Nephron (organoid): ENCODE data around the gene SKP2.
"Not testable (repeated sequence)": the region's sequence is repeated elsewhere in the genome, so short reads cannot be mapped to it uniquely, and the experiment has no call there.

Experiments
- H3K27ac Mint-ChIP-seq, 3 experiments: 2 replicates each; pipeline ENCODE4 v1.8.0; 2020; ENCODE audit warnings: mixed read lengths in 3 of 3, mild to moderate bottlenecking in 2 of 3, moderate library complexity in 1 of 3
- H3K27me3 Mint-ChIP-seq: 2 replicates; pipeline ENCODE4 v1.8.0; 2021; ENCODE audit warnings: low read depth, mild to moderate bottlenecking, moderate library complexity, mixed read lengths
- H3K36me3 Mint-ChIP-seq: 2 replicates; pipeline ENCODE4 v1.8.0; 2020; ENCODE audit warnings: low read depth, mixed read lengths
- H3K4me1 Mint-ChIP-seq: 2 replicates; pipeline ENCODE4 v1.8.0; 2020; ENCODE audit warnings: mixed read lengths
- H3K4me3 Mint-ChIP-seq, 3 experiments: 2 replicates each; pipeline ENCODE4 v1.8.0; 2020; ENCODE audit warnings: mild to moderate bottlenecking in 3 of 3, mixed read lengths in 3 of 3, moderate library complexity in 2 of 3
- H3K9me3 Mint-ChIP-seq: 2 replicates; pipeline ENCODE4 v1.8.0; 2020; ENCODE audit warnings: mixed read lengths
- TF ChIP-seq, protein P1 (sequence below), 3 experiments: fragments of 200-600 bp; sonication (generic); IDR thresholded peaks; one replicate each; pipeline ENCODE4 v1.5.0; 2021; ENCODE audit warnings: antibody characterized with exemption in 3 of 3; ENCODE audit not compliant: unreplicated experiment in 3 of 3

Gene SKP2

DNA sequence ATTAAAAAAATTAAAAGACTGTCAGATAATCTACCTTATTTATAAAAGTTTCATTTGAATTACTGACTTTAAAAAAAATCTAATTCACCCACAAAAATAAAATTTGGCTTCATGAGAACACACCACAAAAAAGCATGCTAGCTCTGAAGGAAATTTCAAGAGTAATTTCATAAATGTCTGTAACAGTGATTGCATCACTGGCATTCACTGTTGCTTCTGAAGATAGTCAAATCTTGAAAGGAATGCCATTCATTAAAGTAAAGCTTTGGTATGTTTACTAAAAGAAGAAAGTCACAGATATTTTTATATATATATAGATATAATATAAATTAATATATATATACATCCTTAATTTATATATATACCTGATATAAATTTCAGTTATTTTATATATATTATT lies 46.4 kb downstream of the SKP2 start:
- H3K27me3 Mint-ChIP-seq: no peaks in the 10 kb centered on the region
- H3K27ac Mint-ChIP-seq: no peak overlapping the region
- TF ChIP-seq, protein P1, sequence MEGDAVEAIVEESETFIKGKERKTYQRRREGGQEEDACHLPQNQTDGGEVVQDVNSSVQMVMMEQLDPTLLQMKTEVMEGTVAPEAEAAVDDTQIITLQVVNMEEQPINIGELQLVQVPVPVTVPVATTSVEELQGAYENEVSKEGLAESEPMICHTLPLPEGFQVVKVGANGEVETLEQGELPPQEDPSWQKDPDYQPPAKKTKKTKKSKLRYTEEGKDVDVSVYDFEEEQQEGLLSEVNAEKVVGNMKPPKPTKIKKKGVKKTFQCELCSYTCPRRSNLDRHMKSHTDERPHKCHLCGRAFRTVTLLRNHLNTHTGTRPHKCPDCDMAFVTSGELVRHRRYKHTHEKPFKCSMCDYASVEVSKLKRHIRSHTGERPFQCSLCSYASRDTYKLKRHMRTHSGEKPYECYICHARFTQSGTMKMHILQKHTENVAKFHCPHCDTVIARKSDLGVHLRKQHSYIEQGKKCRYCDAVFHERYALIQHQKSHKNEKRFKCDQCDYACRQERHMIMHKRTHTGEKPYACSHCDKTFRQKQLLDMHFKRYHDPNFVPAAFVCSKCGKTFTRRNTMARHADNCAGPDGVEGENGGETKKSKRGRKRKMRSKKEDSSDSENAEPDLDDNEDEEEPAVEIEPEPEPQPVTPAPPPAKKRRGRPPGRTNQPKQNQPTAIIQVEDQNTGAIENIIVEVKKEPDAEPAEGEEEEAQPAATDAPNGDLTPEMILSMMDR (IDR thresholded peaks at IDR 0.05; ENCODE audit: unreplicated experiment in 3 of 3): no peak
- H3K4me3 Mint-ChIP-seq: no peak overlapping the region
- peaks cover 62% of the 10 kb centered on the region for H3K36me3 Mint-ChIP-seq
- no peaks in the 10 kb centered on the region for H3K9me3 Mint-ChIP-seq
- no peaks in the 10 kb centered on the region for H3K4me1 Mint-ChIP-seq

DNA sequence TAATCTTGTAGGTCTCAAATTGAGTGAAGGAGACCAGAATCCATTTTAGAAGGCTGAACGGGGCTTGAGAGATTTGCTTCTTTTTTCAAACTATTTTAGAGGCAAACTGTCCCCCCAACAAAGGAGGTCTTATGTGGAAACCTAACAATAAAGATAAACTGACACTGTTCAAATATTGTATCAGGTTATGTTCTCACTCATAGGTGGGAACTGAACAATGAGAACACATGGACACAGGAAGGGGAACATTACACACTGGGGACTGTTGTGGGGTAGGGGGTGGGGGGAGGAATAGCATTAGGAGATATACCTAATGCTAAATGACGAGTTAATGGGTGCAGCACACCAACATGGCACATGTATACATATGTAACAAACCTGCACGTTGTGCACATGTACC lies 46.9 kb downstream of the SKP2 start:
- H3K27ac Mint-ChIP-seq, H3K4me3 Mint-ChIP-seq: not testable (repeated sequence)

DNA sequence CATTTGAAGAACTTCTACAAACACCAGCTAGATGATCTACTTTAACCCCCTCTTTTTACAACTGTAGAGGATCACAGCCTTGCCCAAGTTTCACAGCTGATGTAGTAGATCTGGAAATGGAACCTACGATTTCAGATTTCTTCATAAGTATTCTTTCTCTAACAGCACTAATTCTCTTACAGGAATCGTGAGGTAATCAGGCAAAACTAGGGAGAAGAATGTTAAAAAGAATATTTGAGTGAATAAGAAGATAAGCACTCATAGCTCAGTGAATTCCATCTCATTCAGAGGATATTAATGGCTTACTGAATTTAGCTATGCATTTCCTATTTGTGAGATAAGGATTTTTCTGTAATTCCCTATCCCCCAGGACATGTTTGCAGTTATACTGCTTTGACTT lies 47.7 kb downstream of the SKP2 start:
- no peaks in the 10 kb centered on the region for H3K9me3 Mint-ChIP-seq
- H3K4me3 Mint-ChIP-seq: no peak overlapping the region
- TF ChIP-seq, protein P1 (IDR thresholded peaks at IDR 0.05; ENCODE audit: unreplicated experiment in 3 of 3): no peak
- H3K36me3 Mint-ChIP-seq: peaks cover 57% of the 10 kb centered on the region
- no peaks in the 10 kb centered on the region for H3K4me1 Mint-ChIP-seq
- no peaks in the 10 kb centered on the region for H3K27me3 Mint-ChIP-seq
- H3K27ac Mint-ChIP-seq: no peak overlapping the region

More for the DNA sequence above, 46.9 kb downstream of the SKP2 start:
- H3K4me1 Mint-ChIP-seq, H3K27me3 Mint-ChIP-seq, H3K9me3 Mint-ChIP-seq: not testable (repeated sequence)
- peaks cover 61% of the 10 kb centered on the region for H3K36me3 Mint-ChIP-seq

DNA sequence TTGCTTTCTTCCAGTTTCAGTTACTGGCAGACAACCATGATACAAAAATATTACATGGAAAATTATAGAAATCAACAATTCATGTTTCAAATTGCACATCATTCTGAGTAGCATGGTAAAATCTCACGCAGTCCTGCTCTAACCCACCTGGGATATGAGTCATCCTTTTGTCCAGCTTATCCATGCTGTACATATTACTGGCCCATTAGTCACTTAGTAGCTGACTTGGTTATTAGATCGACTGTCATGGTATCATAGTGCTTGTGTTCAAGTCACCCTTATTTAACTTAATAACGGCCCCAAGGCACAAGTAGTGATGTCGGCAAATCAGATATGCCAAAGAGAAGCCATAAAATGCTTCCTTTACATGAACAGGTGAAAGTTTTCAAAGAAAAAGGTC lies 48.6 kb downstream of the SKP2 start:
- no peak overlapping the region for H3K27ac Mint-ChIP-seq
- H3K36me3 Mint-ChIP-seq: peaks cover 57% of the 10 kb centered on the region
- TF ChIP-seq, protein P1 (IDR thresholded peaks at IDR 0.05; ENCODE audit: unreplicated experiment in 3 of 3): no peak
- H3K4me3 Mint-ChIP-seq: no peak overlapping the region
- H3K4me1 Mint-ChIP-seq: no peaks in the 10 kb centered on the region
- no peaks in the 10 kb centered on the region for H3K27me3 Mint-ChIP-seq
- H3K9me3 Mint-ChIP-seq: no peaks in the 10 kb centered on the region

DNA sequence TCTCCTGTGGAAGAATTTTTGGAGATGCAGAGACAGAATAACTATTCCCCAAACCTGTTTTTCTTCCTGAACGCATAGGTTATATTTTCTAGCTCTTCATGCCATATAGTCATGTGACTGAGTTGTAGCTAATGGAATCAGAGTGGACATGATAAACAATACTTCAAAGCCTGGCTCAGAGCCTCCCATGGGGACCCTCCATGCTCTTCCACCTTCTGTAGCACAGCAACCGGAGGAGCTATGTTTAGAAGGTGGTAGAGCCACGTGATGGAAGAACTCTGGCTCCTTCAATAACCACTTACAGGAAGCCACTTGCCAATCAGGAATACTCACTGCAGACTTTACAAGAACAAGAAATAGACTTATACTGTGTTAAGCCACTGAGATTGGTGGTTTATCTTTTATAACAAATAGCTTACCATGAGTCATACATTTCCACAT lies 50.6 kb downstream of the SKP2 start:
- H3K27me3 Mint-ChIP-seq: no peaks in the 10 kb centered on the region
- H3K27ac Mint-ChIP-seq: no peak overlapping the region
- peaks cover 56% of the 10 kb centered on the region for H3K36me3 Mint-ChIP-seq
- TF ChIP-seq, protein P1 (IDR thresholded peaks at IDR 0.05; ENCODE audit: unreplicated experiment in 3 of 3): no peak
- H3K9me3 Mint-ChIP-seq: no peaks in the 10 kb centered on the region
- no peaks in the 10 kb centered on the region for H3K4me1 Mint-ChIP-seq
- no peak overlapping the region for H3K4me3 Mint-ChIP-seq

DNA sequence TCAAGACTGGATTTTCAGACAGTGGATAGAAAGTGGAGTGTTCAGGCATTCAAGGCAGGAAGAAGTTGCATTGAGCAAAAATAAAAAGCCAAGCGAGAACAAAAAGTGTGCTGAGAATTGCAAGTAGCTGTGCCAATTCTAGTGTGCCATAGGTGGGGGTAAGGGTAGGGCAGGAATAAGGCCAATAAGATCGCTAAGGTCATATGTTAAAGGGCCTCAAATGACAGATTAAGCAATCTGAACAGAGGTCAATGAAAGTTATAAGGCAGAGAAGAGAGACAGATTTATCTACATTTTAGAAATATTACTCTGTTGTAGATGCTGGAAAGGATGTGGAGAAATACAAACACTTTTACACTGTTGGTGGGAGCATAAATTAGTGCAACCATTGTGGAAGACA lies 53.4 kb downstream of the SKP2 start:
- Mint-ChIP-seq H3K9me3 (no peaks in the 10 kb centered on the region), H3K4me3 (no peak overlapping the region), H3K36me3 (peaks cover 55% of the 10 kb centered on the region), H3K4me1 (no peaks in the 10 kb centered on the region), H3K27ac (no peak overlapping the region), H3K27me3 (no peaks in the 10 kb centered on the region)
- TF ChIP-seq, protein P1 (IDR thresholded peaks at IDR 0.05; ENCODE audit: unreplicated experiment in 3 of 3): no peak
